ENCODE measurements around the gene SLC9A1. TPM values are rescaled to one million over a fixed set of nuclear protein-coding genes. Genes with fewer than 3 reads are reported as not detected.

The SLC9A1 gene
- total and polyA plus RNA-seq, 2 donors (not counting 1 experiment from before 2014, with no cell fraction given): 7.3 to 22.5 TPM

DNA sequence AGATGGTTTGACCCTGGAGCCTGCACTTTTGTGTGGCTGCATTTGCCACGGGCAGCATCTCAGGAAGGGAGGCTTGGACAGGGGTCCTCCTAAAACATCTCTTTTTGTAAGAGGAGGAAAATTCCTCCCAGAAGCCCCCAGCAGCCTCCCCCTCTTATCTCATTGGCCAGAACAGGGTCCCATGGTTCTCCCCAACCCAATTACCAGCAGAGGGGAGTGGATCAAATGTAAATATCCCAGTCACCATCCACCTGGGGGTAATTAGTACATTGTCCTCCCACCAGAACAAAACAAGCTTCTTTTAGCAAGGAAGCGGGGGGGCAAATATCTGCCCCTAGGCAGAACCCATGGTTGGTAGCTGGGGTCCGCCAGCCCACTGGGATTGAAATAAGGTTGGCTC lies 97.5 kb downstream of the SLC9A1 start:
- Histone ChIP-seq H3K27ac (ENCODE audit: low read length in 2 of 2) (no peak overlapping the region), H3K27me3 (replicated peaks in 1 of 4; ENCODE audit: control extremely low read depth in 1 of 4, control insufficient read depth in 3 of 4, insufficient read depth in 4 of 4, low read length in 3 of 4) (no peaks in the 10 kb centered on the region), H3K4me3 (ENCODE audit: control extremely low read depth in 1 of 5, extremely low read depth in 1 of 5, insufficient read depth in 1 of 5, low read depth in 2 of 5, low read length in 4 of 5) (no peak overlapping the region), H3K36me3 (replicated peaks in 1 of 2; ENCODE audit: control extremely low read depth in 1 of 2, control insufficient read depth in 1 of 2, extremely low read depth in 1 of 2, insufficient read depth in 2 of 2, low read length in 1 of 2) (no peaks in the 10 kb centered on the region), H2AFZ (ENCODE audit: insufficient read depth, low read depth, low read length, poor library complexity, severe bottlenecking) (no peak overlapping the region), H4K20me1 (ENCODE audit: control insufficient read depth, insufficient read depth, low read length, poor library complexity, severe bottlenecking) (no peaks in the 10 kb centered on the region), H3K9me3 (ENCODE audit: control extremely low read depth in 1 of 3, control insufficient read depth in 2 of 3, insufficient read depth in 1 of 3, low read length in 2 of 3) (no peaks in the 10 kb centered on the region), H3K4me2 (replicated peaks; ENCODE audit: low read depth, low read length, poor library complexity, severe bottlenecking) (no peak overlapping the region), H3K9ac (ENCODE audit: low read length) (no peak overlapping the region), H3K79me2 (ENCODE audit: control insufficient read depth, insufficient read depth, low read length) (no peaks in the 10 kb centered on the region), H3K4me1 (ENCODE audit: control insufficient read depth in 2 of 2, insufficient read depth in 2 of 2, low read length in 2 of 2) (no peaks in the 10 kb centered on the region)
- Mint-ChIP-seq H3K4me3 (no peak overlapping the region), H3K4me1 (no peaks in the 10 kb centered on the region), H3K27ac (no peak overlapping the region), H3K9me3 (ENCODE audit: insufficient read depth) (no peaks in the 10 kb centered on the region), H3K27me3 (no peaks in the 10 kb centered on the region)
- ChIA-PET CTCF (interaction anchor here (1.2 to 5.9 kb wide), 3 partner anchors 12 to 39 kb away, joined by 3 to 61 read pairs (median 5); no protein-coding TSS in a partner anchor), POLR2A (no interaction called here)
- no peak for ATAC-seq (ENCODE audit: low read depth)
- TF ChIP-seq CTCF (IDR thresholded peaks at IDR 0.05) (no peak), EZH2 (IDR thresholded peaks at IDR 0.05; ENCODE audit: borderline replicate concordance, insufficient read depth, low read depth, low read length, poor library complexity, severe bottlenecking) (no peak)
- intact Hi-C loops (cut with micrococcal nuclease): no loop called here
- 91% methylated on average over 2 of the region's 3 CpGs for WGBS (ENCODE audit: insufficient coverage)
- DNase-seq: no peak

DNA sequence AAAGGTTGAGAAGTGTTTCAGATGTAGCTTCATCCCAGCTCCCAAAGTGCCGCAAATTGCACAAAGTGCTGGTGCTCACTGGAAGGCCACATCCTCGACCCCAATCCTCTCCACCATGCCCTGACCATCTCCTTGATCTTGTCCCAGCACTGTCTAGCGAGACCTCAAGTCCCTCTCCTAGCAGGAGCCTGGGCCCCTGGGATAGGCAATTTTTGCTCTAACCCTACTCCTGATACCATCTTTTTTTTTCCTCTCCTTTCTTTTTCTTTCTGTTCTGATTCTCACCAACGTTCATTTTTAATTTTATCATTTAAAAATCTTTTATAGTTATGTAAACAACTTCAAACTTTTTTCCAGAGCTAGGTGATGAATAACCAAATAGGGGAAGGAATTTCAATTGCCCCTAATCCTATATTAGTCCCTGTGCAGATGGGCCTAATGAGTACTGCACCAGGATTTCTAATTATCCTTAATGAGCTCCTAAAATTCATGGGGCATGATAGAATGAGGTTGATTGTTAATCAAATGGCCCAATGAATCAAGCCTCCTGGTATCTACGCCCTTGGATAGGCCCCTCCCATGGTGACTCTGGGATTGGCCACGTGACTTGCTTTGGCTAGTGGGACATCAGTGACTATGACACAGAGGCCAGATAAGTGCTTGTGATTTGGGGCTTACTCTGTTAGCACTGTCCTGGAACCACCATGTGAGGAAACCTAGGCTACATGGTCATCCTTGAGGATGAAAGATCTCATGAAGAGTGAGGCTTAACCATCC lies 100.8 kb downstream of the SLC9A1 start:
- ChIA-PET POLR2A (no interaction called here), CTCF (interaction anchor here (0.6 to 5.9 kb wide), 4 partner anchors 9 to 316 kb away, joined by 3 to 61 read pairs (median 6); no protein-coding TSS in a partner anchor)
- Histone ChIP-seq H3K36me3 (replicated peaks in 1 of 2; ENCODE audit: control extremely low read depth in 1 of 2, control insufficient read depth in 1 of 2, extremely low read depth in 1 of 2, insufficient read depth in 2 of 2, low read length in 1 of 2) (no peaks in the 10 kb centered on the region), H3K79me2 (ENCODE audit: control insufficient read depth, insufficient read depth, low read length) (no peaks in the 10 kb centered on the region), H3K9ac (ENCODE audit: low read length) (no peak overlapping the region), H3K27me3 (replicated peaks in 1 of 4; ENCODE audit: control extremely low read depth in 1 of 4, control insufficient read depth in 3 of 4, insufficient read depth in 4 of 4, low read length in 3 of 4) (no peaks in the 10 kb centered on the region), H3K4me3 (ENCODE audit: control extremely low read depth in 1 of 5, extremely low read depth in 1 of 5, insufficient read depth in 1 of 5, low read depth in 2 of 5, low read length in 4 of 5) (no peak overlapping the region), H3K9me3 (ENCODE audit: control extremely low read depth in 1 of 3, control insufficient read depth in 2 of 3, insufficient read depth in 1 of 3, low read length in 2 of 3) (peaks cover 0 to 3% (median 0%) of the 10 kb centered on the region in 3 donors), H3K4me2 (replicated peaks; ENCODE audit: low read depth, low read length, poor library complexity, severe bottlenecking) (no peak overlapping the region), H3K27ac (ENCODE audit: low read length in 2 of 2) (no peak overlapping the region), H4K20me1 (ENCODE audit: control insufficient read depth, insufficient read depth, low read length, poor library complexity, severe bottlenecking) (no peaks in the 10 kb centered on the region), H2AFZ (ENCODE audit: insufficient read depth, low read depth, low read length, poor library complexity, severe bottlenecking) (no peak overlapping the region), H3K4me1 (ENCODE audit: control insufficient read depth in 2 of 2, insufficient read depth in 2 of 2, low read length in 2 of 2) (no peaks in the 10 kb centered on the region)
- WGBS (ENCODE audit: insufficient coverage): 81% methylated on average over 4 of the region's 6 CpGs
- intact Hi-C loops (cut with micrococcal nuclease): no loop called here
- Mint-ChIP-seq H3K4me1 (no peaks in the 10 kb centered on the region), H3K9me3 (ENCODE audit: insufficient read depth) (no peaks in the 10 kb centered on the region), H3K27me3 (no peaks in the 10 kb centered on the region), H3K27ac (no peak overlapping the region), H3K4me3 (no peak overlapping the region)
- DNase-seq: no peak
- TF ChIP-seq EZH2 (IDR thresholded peaks at IDR 0.05; ENCODE audit: borderline replicate concordance, insufficient read depth, low read depth, low read length, poor library complexity, severe bottlenecking): no peak
- no peak for TF ChIP-seq CTCF (IDR thresholded peaks at IDR 0.05)
- no peak for ATAC-seq (ENCODE audit: low read depth)
